ENCODE data around the gene CRHR2. TPM values are rescaled to one million over a fixed set of nuclear protein-coding genes. Genes with fewer than 3 reads are reported as not detected.
A peak's percentile ranks its signal among the peaks of the same experiment; 100 is the strongest.

Gene CRHR2
- total and polyA plus RNA-seq, 4 donors, result 0.02 to 0.20 TPM; not detected in 2

- ATAC-seq (ENCODE audit: insufficient read depth, low FRiP score), result no peak
- no peak for DNase-seq
- Histone ChIP-seq H3K4me1 (ENCODE audit: control insufficient read depth in 5 of 5, insufficient read depth in 5 of 5, low read length in 5 of 5) (no peaks in the 10 kb centered on the region), H3K4me3 (no peak overlapping the region), H3K9me3 (ENCODE audit: control insufficient read depth in 4 of 4, insufficient read depth in 3 of 4, low read length in 3 of 4) (peaks cover 0 to 8% (median 0%) of the 10 kb centered on the region in 4 donors), H3K36me3 (ENCODE audit: control insufficient read depth in 4 of 4, insufficient read depth in 4 of 4, low read length in 4 of 4) (no peaks in the 10 kb centered on the region), H3K27me3 (ENCODE audit: control insufficient read depth in 3 of 3, insufficient read depth in 3 of 3, low read length in 2 of 3) (peaks cover 0 to 20% (median 19%) of the 10 kb centered on the region in 3 donors), H3K9ac (ENCODE audit: insufficient read depth in 1 of 2, low read length in 2 of 2) (no peak overlapping the region), H3K27ac (ENCODE audit: low read depth in 1 of 2, low read length in 1 of 2) (no peak overlapping the region)
- WGBS, 2 donors, result 66 to 72% methylated on average over 2 of the region's 2 CpGs
- TF ChIP-seq CTCF (IDR thresholded peaks at IDR 0.05; ENCODE audit: control extremely low read depth, extremely low read depth), result no peak
These were observed 7.4 kb downstream of the CRHR2 start for GRCh38 chr7:30674876-30675275.

- no peak overlapping the region for H3K9ac ChIP-seq (ENCODE audit: insufficient read depth in 1 of 2, low read length in 2 of 2)
- DNase-seq, result no peak
- peaks cover 0 to 16% (median 15%) of the 10 kb centered on the region in 3 donors for H3K27me3 ChIP-seq (ENCODE audit: control insufficient read depth in 3 of 3, insufficient read depth in 3 of 3, low read length in 2 of 3)
- H3K36me3 ChIP-seq (ENCODE audit: control insufficient read depth in 4 of 4, insufficient read depth in 4 of 4, low read length in 4 of 4), result no peaks in the 10 kb centered on the region
- 42 to 73% methylated on average over 1 of the region's 1 CpG for WGBS, 2 donors
- no peak for TF ChIP-seq CTCF (IDR thresholded peaks at IDR 0.05; ENCODE audit: control extremely low read depth, extremely low read depth)
- ATAC-seq (ENCODE audit: insufficient read depth, low FRiP score), result no peak
- no peaks in the 10 kb centered on the region for H3K4me1 ChIP-seq (ENCODE audit: control insufficient read depth in 5 of 5, insufficient read depth in 5 of 5, low read length in 5 of 5)
- H3K9me3 ChIP-seq (ENCODE audit: control insufficient read depth in 4 of 4, insufficient read depth in 3 of 4, low read length in 3 of 4), result peaks cover 0 to 8% (median 0%) of the 10 kb centered on the region in 4 donors
- H3K27ac ChIP-seq (ENCODE audit: low read depth in 1 of 2, low read length in 1 of 2), result no peak overlapping the region
- H3K4me3 ChIP-seq, result no peak overlapping the region
These were observed 7.8 kb downstream of the CRHR2 start for GRCh38 chr7:30674420-30674819.

- WGBS, 2 donors, result 1 to 11% methylated on average over 6 of the region's 6 CpGs
- H3K36me3 ChIP-seq (ENCODE audit: control insufficient read depth in 4 of 4, insufficient read depth in 4 of 4, low read length in 4 of 4), result no peaks in the 10 kb centered on the region
- H3K27me3 ChIP-seq (ENCODE audit: control insufficient read depth in 3 of 3, insufficient read depth in 3 of 3, low read length in 2 of 3), result peaks cover 0 to 2% (median 0%) of the 10 kb centered on the region in 3 donors
- TF ChIP-seq CTCF (IDR thresholded peaks at IDR 0.05; ENCODE audit: control extremely low read depth, extremely low read depth), result no peak
- H3K9me3 ChIP-seq (ENCODE audit: control insufficient read depth in 4 of 4, insufficient read depth in 3 of 4, low read length in 3 of 4), result peaks cover 0 to 6% (median 0%) of the 10 kb centered on the region in 4 donors
- DNase-seq (peak; percentile 79 to 91 (median 85)), ATAC-seq (ENCODE audit: insufficient read depth, low FRiP score) (no peak)
- no peak overlapping the region for H3K27ac ChIP-seq (ENCODE audit: low read depth in 1 of 2, low read length in 1 of 2)
- no peak overlapping the region for H3K9ac ChIP-seq (ENCODE audit: insufficient read depth in 1 of 2, low read length in 2 of 2)
- no peaks in the 10 kb centered on the region for H3K4me1 ChIP-seq (ENCODE audit: control insufficient read depth in 5 of 5, insufficient read depth in 5 of 5, low read length in 5 of 5)
- no peak overlapping the region for H3K4me3 ChIP-seq
These were observed 10.3 kb downstream of the CRHR2 start for GRCh38 chr7:30671793-30672465.

Measured in lung (tissue), 12 donors.